Activated T-helper 1 cell treated with anti-CD3 and anti-CD28 coated beads, Interleukin-12 subunit alpha, Interleukin-12 subunit beta, Interleukin-2, Interleukin-4 antibody, amounts not matched to agents 30 ng/mL and 10 ng/mL and 1 ng/mL, durations not matched to agents 14 hours and 24 hours and 36 hours (primary cell): ENCODE measurements around the gene TENM4. TPM values are rescaled to one million over a fixed set of nuclear protein-coding genes. Genes with fewer than 3 reads are reported as not detected.
A peak's percentile ranks its signal among the peaks of the same experiment; 100 is the strongest.

Experiments
- DNase-seq: peaks from one replicate; pipeline ENCODE4 v3.0.0; 2021; ENCODE audit warnings: low spot score
- H3K27ac Mint-ChIP-seq: one replicate; pipeline ENCODE4 v1.8.0; 2021; ENCODE audit warnings: mild to moderate bottlenecking, mixed read lengths
- H3K27me3 Mint-ChIP-seq: one replicate; pipeline ENCODE4 v1.8.0; 2022; ENCODE audit warnings: mild to moderate bottlenecking, moderate library complexity, mixed read lengths; ENCODE audit not compliant: insufficient read depth
- H3K36me3 Mint-ChIP-seq: one replicate; pipeline ENCODE4 v1.8.0; 2021; ENCODE audit warnings: low read depth, mixed read lengths
- H3K4me1 Mint-ChIP-seq: one replicate; pipeline ENCODE4 v1.8.0; 2021; ENCODE audit warnings: low read depth, mixed read lengths
- H3K4me3 Mint-ChIP-seq: one replicate; pipeline ENCODE4 v1.8.0; 2021; ENCODE audit warnings: mild to moderate bottlenecking, moderate library complexity, mixed read lengths
- H3K9me3 Mint-ChIP-seq: one replicate; pipeline ENCODE4 v1.8.0; 2021; ENCODE audit warnings: mixed read lengths
- intact Hi-C: fragments of 100-400 bp; cut with micrococcal nuclease; formaldehyde crosslinking; loops from one replicate; pipeline ENCODE4 v1.15.1; 2024
- total RNA-seq: library from RNA; stranded (reverse); gene quantifications from 2 replicates; pipeline ENCODE4 v1.2.3, GENCODE V29; 2022

TENM4 gene
- total RNA-seq, 1 donor from 2014 or later, result 0.03 TPM

GRCh38 chr11:78651136-78651775 lies 789.6 kb downstream of the TENM4 start:
- Mint-ChIP-seq H3K27ac (peak overlapping the region; percentile 81), H3K36me3 (peaks cover 2% of the 10 kb centered on the region), H3K9me3 (no peaks in the 10 kb centered on the region), H3K4me3 (no peak overlapping the region), H3K4me1 (peaks cover 27% of the 10 kb centered on the region), H3K27me3 (no peaks in the 10 kb centered on the region)
- no peak for DNase-seq
- intact Hi-C loops, result no loop called here

DNA sequence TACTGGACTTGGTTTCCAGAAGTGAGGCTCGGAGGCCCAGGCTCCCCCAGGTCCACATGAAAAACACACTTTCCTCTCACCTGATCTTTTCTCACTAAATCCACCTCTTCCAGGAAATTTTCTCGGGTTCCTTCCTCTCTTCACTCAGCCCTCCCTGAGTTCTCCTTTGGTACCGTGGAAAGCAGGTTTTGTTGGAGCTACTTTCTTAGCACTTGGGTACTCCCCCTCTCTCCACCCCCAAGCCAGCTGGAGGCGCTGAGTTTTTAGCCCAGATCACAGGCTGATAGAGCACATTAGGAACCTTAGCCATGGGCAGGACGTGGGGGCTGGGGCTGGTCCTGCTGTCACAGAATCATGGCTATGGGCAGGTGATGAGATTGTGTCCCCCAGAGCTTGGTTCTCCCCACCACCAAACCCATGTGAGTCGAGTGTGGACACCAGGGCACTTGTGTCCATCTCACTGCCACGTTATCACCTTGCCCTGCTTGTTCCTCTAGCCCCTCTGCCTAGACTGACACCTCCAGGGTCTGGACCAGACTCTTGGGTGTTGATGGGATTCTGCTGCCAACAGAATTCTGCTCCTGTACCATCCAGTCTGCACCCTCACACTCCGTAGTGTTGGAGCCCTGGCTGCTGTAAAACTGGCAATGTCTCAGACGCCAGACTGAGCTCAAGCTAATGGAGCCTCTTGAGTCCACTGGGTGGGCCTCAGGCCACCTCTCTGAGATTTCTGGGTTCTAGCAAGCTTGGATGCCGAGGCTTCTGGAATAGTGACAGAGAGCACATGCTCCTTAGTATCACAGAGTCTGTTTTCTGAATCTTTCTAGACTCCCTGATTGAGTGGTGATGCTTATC lies 791.2 kb downstream of the TENM4 start:
- Mint-ChIP-seq H3K27ac (no peak overlapping the region), H3K4me3 (no peak overlapping the region), H3K27me3 (no peaks in the 10 kb centered on the region), H3K36me3 (peaks cover 2% of the 10 kb centered on the region), H3K4me1 (peaks cover 38% of the 10 kb centered on the region), H3K9me3 (no peaks in the 10 kb centered on the region)
- intact Hi-C loops, result loop anchor here (5.0 to 10.0 kb wide), 2 partner anchors 148 to 1505 kb away; no protein-coding TSS in a partner anchor
- no peak for DNase-seq

GRCh38 chr11:78647986-78648875 lies 792.6 kb downstream of the TENM4 start:
- Mint-ChIP-seq H3K27ac (no peak overlapping the region), H3K4me3 (no peak overlapping the region), H3K9me3 (no peaks in the 10 kb centered on the region), H3K36me3 (peaks cover 2% of the 10 kb centered on the region), H3K27me3 (no peaks in the 10 kb centered on the region), H3K4me1 (peaks cover 32% of the 10 kb centered on the region)
- DNase-seq, result no peak
- intact Hi-C loops, result loop anchor here (5.0 to 10.0 kb wide), 2 partner anchors 149 to 1507 kb away; no protein-coding TSS in a partner anchor

GRCh38 chr11:78647266-78647915 lies 793.4 kb downstream of the TENM4 start:
- DNase-seq, result no peak
- H3K27me3 Mint-ChIP-seq, result no peaks in the 10 kb centered on the region
- intact Hi-C loops, result loop anchor here (5.0 to 10.0 kb wide), 2 partner anchors 150 to 1507 kb away; no protein-coding TSS in a partner anchor
- no peaks in the 10 kb centered on the region for H3K36me3 Mint-ChIP-seq
- H3K4me1 Mint-ChIP-seq, result peaks cover 40% of the 10 kb centered on the region
- no peaks in the 10 kb centered on the region for H3K9me3 Mint-ChIP-seq
- no peak overlapping the region for H3K27ac Mint-ChIP-seq
- H3K4me3 Mint-ChIP-seq, result no peak overlapping the region

GRCh38 chr11:78646564-78647185 lies 794.2 kb downstream of the TENM4 start:
- H3K4me1 Mint-ChIP-seq, result peaks cover 36% of the 10 kb centered on the region
- peak overlapping the region; percentile 5 for H3K27ac Mint-ChIP-seq

DNA sequence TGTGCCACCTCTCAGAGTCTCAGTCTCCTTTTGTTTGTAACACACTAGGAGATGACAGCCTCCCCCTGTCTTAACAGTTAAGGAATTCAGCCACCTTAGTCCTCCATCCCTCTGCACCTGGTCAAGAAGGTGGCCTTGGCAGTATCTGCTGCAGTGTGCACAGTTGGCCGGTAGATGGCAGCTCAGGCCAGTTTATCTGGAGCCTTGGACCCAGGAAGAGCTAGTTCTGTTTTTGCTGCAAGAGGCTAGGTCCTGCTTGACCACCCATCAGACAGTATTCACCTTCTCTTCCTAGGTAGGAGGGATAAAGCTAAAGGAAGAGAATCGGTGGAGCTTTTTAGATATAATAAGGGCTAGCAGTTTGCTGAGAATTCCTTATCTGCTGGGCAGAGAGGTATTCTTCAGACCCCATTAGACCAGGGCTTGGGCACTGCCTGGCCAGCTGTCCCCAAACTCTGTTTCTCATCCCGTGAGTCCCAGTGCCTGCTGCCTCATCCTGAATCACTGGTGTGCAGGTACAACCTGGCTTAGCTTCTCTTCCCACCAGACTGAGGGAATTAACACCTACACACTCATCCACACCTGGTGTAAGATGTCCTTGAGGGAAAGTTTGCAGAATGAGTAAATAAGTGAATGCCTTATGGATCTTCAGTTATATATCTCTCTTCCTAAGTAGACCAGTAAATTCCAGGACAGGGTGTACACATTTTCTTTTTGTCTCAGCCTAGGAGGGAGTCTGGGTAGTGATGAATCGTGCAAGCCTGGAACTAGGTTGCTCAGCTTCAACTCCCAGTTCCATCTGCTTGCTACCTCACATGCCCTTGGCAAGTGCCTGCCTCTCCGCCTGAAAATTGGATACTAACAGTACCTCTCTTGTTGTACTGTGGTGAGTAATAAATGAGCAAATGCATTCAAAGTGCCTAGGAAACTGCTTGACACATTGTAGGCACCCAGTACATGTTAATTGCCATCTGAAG lies 795.3 kb downstream of the TENM4 start:
- peak; percentile 35 for DNase-seq
- H3K4me3 Mint-ChIP-seq, result no peak overlapping the region
- intact Hi-C loops, result loop anchor here (1.0 to 10.0 kb wide), 4 partner anchors 70 to 1509 kb away; no protein-coding TSS in a partner anchor
- peaks cover 35% of the 10 kb centered on the region for H3K4me1 Mint-ChIP-seq
- H3K27me3 Mint-ChIP-seq, result no peaks in the 10 kb centered on the region
- H3K27ac Mint-ChIP-seq, result peak overlapping the region; percentile 69
- no peaks in the 10 kb centered on the region for H3K9me3 Mint-ChIP-seq
- H3K36me3 Mint-ChIP-seq, result no peaks in the 10 kb centered on the region

More at GRCh38 chr11:78646564-78647185, 794.2 kb downstream of the TENM4 start:
- DNase-seq, result peak; percentile 31
- intact Hi-C loops, result loop anchor here (1.0 to 10.0 kb wide), 3 partner anchors 151 to 1508 kb away; no protein-coding TSS in a partner anchor
- no peak overlapping the region for H3K4me3 Mint-ChIP-seq
- H3K27me3 Mint-ChIP-seq, result no peaks in the 10 kb centered on the region
- H3K36me3 Mint-ChIP-seq, result no peaks in the 10 kb centered on the region
- H3K9me3 Mint-ChIP-seq, result no peaks in the 10 kb centered on the region

DNA sequence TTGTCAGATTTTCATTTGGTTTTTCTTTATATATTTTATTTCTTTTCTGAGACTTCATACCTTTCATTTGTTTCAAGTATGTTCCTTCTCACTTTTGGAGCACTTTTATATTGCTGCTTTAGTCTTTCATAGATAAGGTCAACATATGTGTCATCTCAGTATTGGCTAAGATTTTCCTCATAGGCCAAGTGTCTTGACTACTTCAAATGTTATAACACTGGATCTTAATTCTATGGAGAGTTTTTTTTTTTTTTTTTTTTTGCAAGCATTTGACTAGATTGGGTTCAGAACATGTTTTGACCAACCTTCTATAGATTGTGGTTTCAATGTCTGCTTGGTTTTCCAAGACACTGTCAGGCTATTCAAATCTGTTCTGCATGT lies 797.2 kb downstream of the TENM4 start:
- Mint-ChIP-seq H3K27me3 (no peaks in the 10 kb centered on the region), H3K9me3 (no peaks in the 10 kb centered on the region), H3K27ac (peak overlapping the region; percentile 91), H3K36me3 (no peaks in the 10 kb centered on the region), H3K4me3 (no peak overlapping the region), H3K4me1 (peaks cover 35% of the 10 kb centered on the region)
- intact Hi-C loops, result loop anchor here (1.0 to 10.0 kb wide), 12 partner anchors 9 to 1511 kb away; partner anchors contain the start of genes AAMDC, GAB2, NARS2 and RSF1
- no peak for DNase-seq

- peaks cover 35% of the 10 kb centered on the region for H3K4me1 Mint-ChIP-seq
- intact Hi-C loops, result loop anchor here (1.0 to 10.0 kb wide), 12 partner anchors 9 to 1512 kb away; partner anchors contain the start of genes AAMDC, GAB2, NARS2 and RSF1
- peak overlapping the region; percentile 54 for H3K4me3 Mint-ChIP-seq
- no peaks in the 10 kb centered on the region for H3K27me3 Mint-ChIP-seq
- no peaks in the 10 kb centered on the region for H3K9me3 Mint-ChIP-seq
- DNase-seq, result no peak
- H3K27ac Mint-ChIP-seq, result peak overlapping the region; percentile 91
- no peaks in the 10 kb centered on the region for H3K36me3 Mint-ChIP-seq
These were observed 797.7 kb downstream of the TENM4 start for GRCh38 chr11:78642979-78643675.

DNA sequence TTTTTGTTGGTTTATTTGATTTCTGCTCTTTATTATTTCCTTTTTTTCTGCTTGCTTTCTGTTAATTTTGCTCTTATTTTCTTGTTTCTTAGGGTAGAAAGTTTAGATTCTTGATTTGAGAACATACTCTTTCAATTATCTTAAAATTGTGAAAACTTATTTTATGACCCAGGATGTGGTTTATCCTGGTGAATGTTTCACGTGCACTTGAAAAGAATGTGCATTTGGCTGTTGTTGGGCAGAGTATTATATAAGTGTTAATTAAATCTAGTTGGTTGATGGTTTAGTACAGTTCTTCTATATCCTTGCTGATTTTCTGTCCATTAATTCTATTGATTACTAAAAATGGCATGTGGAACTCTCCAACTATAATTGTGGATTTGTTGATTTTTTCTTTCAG lies 799.3 kb downstream of the TENM4 start:
- H3K27ac Mint-ChIP-seq, result peak overlapping the region; percentile 43
- peaks cover 33% of the 10 kb centered on the region for H3K4me1 Mint-ChIP-seq
- intact Hi-C loops, result loop anchor here (5.0 to 10.0 kb wide), 3 partner anchors 79 to 1513 kb away; no protein-coding TSS in a partner anchor
- H3K9me3 Mint-ChIP-seq, result peaks cover 6% of the 10 kb centered on the region
- no peak for DNase-seq
- H3K27me3 Mint-ChIP-seq, result no peaks in the 10 kb centered on the region
- no peaks in the 10 kb centered on the region for H3K36me3 Mint-ChIP-seq
- no peak overlapping the region for H3K4me3 Mint-ChIP-seq

DNA sequence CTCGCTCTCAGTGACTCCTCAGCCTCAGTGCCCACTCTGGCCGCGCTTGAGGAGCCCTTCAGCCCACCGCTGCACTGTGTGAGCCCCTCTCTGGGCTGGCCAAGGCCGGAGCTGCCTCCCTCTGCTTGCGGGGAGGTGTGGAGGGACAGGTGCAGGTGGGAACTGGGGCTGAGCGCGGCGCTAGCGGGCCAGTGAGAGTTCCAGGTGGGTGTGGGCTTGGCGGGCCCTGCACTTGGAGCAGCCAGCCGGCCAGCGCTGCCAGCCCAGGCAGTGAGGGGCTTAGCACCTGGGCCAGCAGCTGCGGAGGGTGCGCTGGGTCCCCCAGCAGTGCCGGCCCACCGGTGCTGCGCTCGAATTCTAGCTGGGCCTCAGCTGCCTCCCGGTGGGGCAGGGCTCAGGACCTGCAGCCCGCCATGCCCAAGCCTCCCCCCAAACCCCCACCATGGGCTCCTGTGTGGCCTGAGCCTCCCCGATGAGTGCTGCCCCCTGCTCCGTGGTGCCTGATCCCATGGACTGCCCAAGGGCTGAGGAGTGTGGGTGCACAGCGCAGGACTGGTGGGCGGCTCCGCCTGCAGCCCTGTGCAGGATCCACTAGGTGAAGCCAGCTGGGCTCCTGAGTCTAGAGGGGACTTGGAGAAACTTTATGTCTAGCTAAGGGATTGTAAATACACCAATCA lies 802.0 kb downstream of the TENM4 start:
- Mint-ChIP-seq H3K27me3 (no peaks in the 10 kb centered on the region), H3K27ac (no peak overlapping the region), H3K9me3 (peaks cover 24% of the 10 kb centered on the region), H3K4me1 (peaks cover 37% of the 10 kb centered on the region), H3K4me3 (no peak overlapping the region), H3K36me3 (peaks cover 3% of the 10 kb centered on the region)
- intact Hi-C loops, result no loop called here
- no peak for DNase-seq
